ENCODE data around the gene TBC1D7. TPM values are rescaled to one million over a fixed set of nuclear protein-coding genes. Genes with fewer than 3 reads are reported as not detected.

The TBC1D7 gene
- polyA plus RNA-seq, 4 donors, result 10.7 to 23.5 (median 12.8) TPM

- DNase-seq (no peak), FAIRE-seq (no peak)
- Histone ChIP-seq H3K27ac (ENCODE audit: low read depth in 1 of 3, low read length in 2 of 3) (no peak overlapping the region), H3K27me3 (ENCODE audit: control insufficient read depth in 3 of 3, insufficient read depth in 3 of 3, low read length in 3 of 3) (peaks cover 0 to 5% (median 0%) of the 10 kb centered on the region in 3 donors), H3K4me3 (ENCODE audit: low read depth in 1 of 3, low read length in 3 of 3) (no peak overlapping the region), H3K4me1 (ENCODE audit: control insufficient read depth in 3 of 3, insufficient read depth in 2 of 3, low read depth in 1 of 3, low read length in 2 of 3) (no peaks in the 10 kb centered on the region), H3K9me3 (ENCODE audit: control insufficient read depth in 2 of 2, insufficient read depth in 1 of 2, low read depth in 1 of 2, low read length in 1 of 2) (peaks cover 0 to 10% of the 10 kb centered on the region in 2 donors), H3K36me3 (ENCODE audit: control insufficient read depth in 3 of 3, insufficient read depth in 2 of 3, low read depth in 1 of 3, low read length in 3 of 3) (no peaks in the 10 kb centered on the region)
- 67 to 75% (median 70%) methylated on average over 8 of the region's 8 CpGs for WGBS, 3 donors
Observed at GRCh38 chr6:13339863-13340630, 11.7 kb upstream of the TBC1D7 start.

GRCh38 chr6:13338038-13338437, 9.7 kb upstream of the TBC1D7 start:
- H3K27ac ChIP-seq (ENCODE audit: low read depth in 1 of 3, low read length in 2 of 3), result no peak overlapping the region
- no peaks in the 10 kb centered on the region for H3K36me3 ChIP-seq (ENCODE audit: control insufficient read depth in 3 of 3, insufficient read depth in 2 of 3, low read depth in 1 of 3, low read length in 3 of 3)
- peaks cover 0 to 5% (median 0%) of the 10 kb centered on the region in 3 donors for H3K27me3 ChIP-seq (ENCODE audit: control insufficient read depth in 3 of 3, insufficient read depth in 3 of 3, low read length in 3 of 3)
- FAIRE-seq (no peak), DNase-seq (no peak)
- H3K4me3 ChIP-seq (ENCODE audit: low read depth in 1 of 3, low read length in 3 of 3), result no peak overlapping the region
- H3K4me1 ChIP-seq (ENCODE audit: control insufficient read depth in 3 of 3, insufficient read depth in 2 of 3, low read depth in 1 of 3, low read length in 2 of 3), result no peaks in the 10 kb centered on the region
- peaks cover 0 to 10% of the 10 kb centered on the region in 2 donors for H3K9me3 ChIP-seq (ENCODE audit: control insufficient read depth in 2 of 2, insufficient read depth in 1 of 2, low read depth in 1 of 2, low read length in 1 of 2)
- 88 to 97% (median 96%) methylated on average over 5 of the region's 5 CpGs for WGBS, 3 donors

- Histone ChIP-seq H3K9me3 (ENCODE audit: control insufficient read depth in 2 of 2, insufficient read depth in 1 of 2, low read depth in 1 of 2, low read length in 1 of 2) (peaks cover 0 to 4% of the 10 kb centered on the region in 2 donors), H3K27me3 (ENCODE audit: control insufficient read depth in 3 of 3, insufficient read depth in 3 of 3, low read length in 3 of 3) (peaks cover 0 to 5% (median 0%) of the 10 kb centered on the region in 3 donors), H3K36me3 (ENCODE audit: control insufficient read depth in 3 of 3, insufficient read depth in 2 of 3, low read depth in 1 of 3, low read length in 3 of 3) (no peaks in the 10 kb centered on the region), H3K4me1 (ENCODE audit: control insufficient read depth in 3 of 3, insufficient read depth in 2 of 3, low read depth in 1 of 3, low read length in 2 of 3) (no peaks in the 10 kb centered on the region), H3K4me3 (ENCODE audit: low read depth in 1 of 3, low read length in 3 of 3) (no peak overlapping the region), H3K27ac (ENCODE audit: low read depth in 1 of 3, low read length in 2 of 3) (no peak overlapping the region)
- 29 to 32% (median 32%) methylated on average over 11 of the region's 11 CpGs for WGBS, 3 donors
- FAIRE-seq (no peak), DNase-seq (peak; percentile 69 to 82)
Observed at GRCh38 chr6:13336553-13336952, 8.2 kb upstream of the TBC1D7 start.

GRCh38 chr6:13334953-13335352, 6.6 kb upstream of the TBC1D7 start:
- no peaks in the 10 kb centered on the region for H3K9me3 ChIP-seq (ENCODE audit: control insufficient read depth in 2 of 2, insufficient read depth in 1 of 2, low read depth in 1 of 2, low read length in 1 of 2)
- FAIRE-seq (no peak), DNase-seq (no peak)
- H3K4me1 ChIP-seq (ENCODE audit: control insufficient read depth in 3 of 3, insufficient read depth in 2 of 3, low read depth in 1 of 3, low read length in 2 of 3), result no peaks in the 10 kb centered on the region
- no peak overlapping the region for H3K27ac ChIP-seq (ENCODE audit: low read depth in 1 of 3, low read length in 2 of 3)
- 28 to 45% (median 29%) methylated on average over 3 of the region's 3 CpGs for WGBS, 3 donors
- H3K36me3 ChIP-seq (ENCODE audit: control insufficient read depth in 3 of 3, insufficient read depth in 2 of 3, low read depth in 1 of 3, low read length in 3 of 3), result no peaks in the 10 kb centered on the region
- no peaks in the 10 kb centered on the region for H3K27me3 ChIP-seq (ENCODE audit: control insufficient read depth in 3 of 3, insufficient read depth in 3 of 3, low read length in 3 of 3)
- no peak overlapping the region for H3K4me3 ChIP-seq (ENCODE audit: low read depth in 1 of 3, low read length in 3 of 3)

- Histone ChIP-seq H3K4me1 (ENCODE audit: control insufficient read depth in 3 of 3, insufficient read depth in 2 of 3, low read depth in 1 of 3, low read length in 2 of 3) (peaks cover 0 to 3% (median 2%) of the 10 kb centered on the region in 3 donors), H3K27me3 (ENCODE audit: control insufficient read depth in 3 of 3, insufficient read depth in 3 of 3, low read length in 3 of 3) (no peaks in the 10 kb centered on the region), H3K9me3 (ENCODE audit: control insufficient read depth in 2 of 2, insufficient read depth in 1 of 2, low read depth in 1 of 2, low read length in 1 of 2) (no peaks in the 10 kb centered on the region), H3K27ac (ENCODE audit: low read depth in 1 of 3, low read length in 2 of 3) (no peak overlapping the region), H3K4me3 (ENCODE audit: low read depth in 1 of 3, low read length in 3 of 3) (no peak overlapping the region), H3K36me3 (ENCODE audit: control insufficient read depth in 3 of 3, insufficient read depth in 2 of 3, low read depth in 1 of 3, low read length in 3 of 3) (no peaks in the 10 kb centered on the region)
- WGBS, 3 donors, result 68 to 88% (median 79%) methylated on average over 2 of the region's 2 CpGs
- FAIRE-seq (no peak), DNase-seq (no peak)
Observed at GRCh38 chr6:13332349-13332706, 4.0 kb upstream of the TBC1D7 start.

GRCh38 chr6:13331516-13332348, 3.4 kb upstream of the TBC1D7 start:
- WGBS, 3 donors, result 41 to 57% (median 44%) methylated on average over 13 of the region's 13 CpGs
- no peak overlapping the region for H3K4me3 ChIP-seq (ENCODE audit: low read depth in 1 of 3, low read length in 3 of 3)
- H3K27ac ChIP-seq (ENCODE audit: low read depth in 1 of 3, low read length in 2 of 3), result no peak overlapping the region
- H3K27me3 ChIP-seq (ENCODE audit: control insufficient read depth in 3 of 3, insufficient read depth in 3 of 3, low read length in 3 of 3), result no peaks in the 10 kb centered on the region
- peaks cover 0 to 3% (median 2%) of the 10 kb centered on the region in 3 donors for H3K4me1 ChIP-seq (ENCODE audit: control insufficient read depth in 3 of 3, insufficient read depth in 2 of 3, low read depth in 1 of 3, low read length in 2 of 3)
- DNase-seq (peak; percentile 41 to 42), FAIRE-seq (no peak)
- no peaks in the 10 kb centered on the region for H3K36me3 ChIP-seq (ENCODE audit: control insufficient read depth in 3 of 3, insufficient read depth in 2 of 3, low read depth in 1 of 3, low read length in 3 of 3)
- H3K9me3 ChIP-seq (ENCODE audit: control insufficient read depth in 2 of 2, insufficient read depth in 1 of 2, low read depth in 1 of 2, low read length in 1 of 2), result no peaks in the 10 kb centered on the region

- FAIRE-seq (no peak), DNase-seq (no peak)
- H3K4me1 ChIP-seq (ENCODE audit: control insufficient read depth in 3 of 3, insufficient read depth in 2 of 3, low read depth in 1 of 3, low read length in 2 of 3), result peaks cover 0 to 3% (median 2%) of the 10 kb centered on the region in 3 donors
- peak overlapping the region; percentile 74 to 92 (median 90) for H3K4me3 ChIP-seq (ENCODE audit: low read depth in 1 of 3, low read length in 3 of 3)
- WGBS, 3 donors, result 0 to 2% (median 2%) methylated on average over 2 of the region's 2 CpGs
- no peaks in the 10 kb centered on the region for H3K9me3 ChIP-seq (ENCODE audit: control insufficient read depth in 2 of 2, insufficient read depth in 1 of 2, low read depth in 1 of 2, low read length in 1 of 2)
- peaks cover 0 to 3% (median 2%) of the 10 kb centered on the region in 3 donors for H3K36me3 ChIP-seq (ENCODE audit: control insufficient read depth in 3 of 3, insufficient read depth in 2 of 3, low read depth in 1 of 3, low read length in 3 of 3)
- peak overlapping the region; percentile 72 to 91 (median 86) for H3K27ac ChIP-seq (ENCODE audit: low read depth in 1 of 3, low read length in 2 of 3)
- no peaks in the 10 kb centered on the region for H3K27me3 ChIP-seq (ENCODE audit: control insufficient read depth in 3 of 3, insufficient read depth in 3 of 3, low read length in 3 of 3)
Observed at GRCh38 chr6:13328875-13329183, 492 bp upstream of the TBC1D7 start.

- peaks cover 3 to 6% (median 5%) of the 10 kb centered on the region in 3 donors for H3K36me3 ChIP-seq (ENCODE audit: control insufficient read depth in 3 of 3, insufficient read depth in 2 of 3, low read depth in 1 of 3, low read length in 3 of 3)
- FAIRE-seq (no peak), DNase-seq (no peak)
- H3K4me3 ChIP-seq (ENCODE audit: low read depth in 1 of 3, low read length in 3 of 3), result peak overlapping the region; percentile 74 to 92 (median 90)
- 0 to 1% (median 0%) methylated on average over 10 of the region's 10 CpGs for WGBS, 3 donors
- H3K27me3 ChIP-seq (ENCODE audit: control insufficient read depth in 3 of 3, insufficient read depth in 3 of 3, low read length in 3 of 3), result no peaks in the 10 kb centered on the region
- H3K9me3 ChIP-seq (ENCODE audit: control insufficient read depth in 2 of 2, insufficient read depth in 1 of 2, low read depth in 1 of 2, low read length in 1 of 2), result no peaks in the 10 kb centered on the region
- peaks cover 0 to 3% (median 2%) of the 10 kb centered on the region in 3 donors for H3K4me1 ChIP-seq (ENCODE audit: control insufficient read depth in 3 of 3, insufficient read depth in 2 of 3, low read depth in 1 of 3, low read length in 2 of 3)
- H3K27ac ChIP-seq (ENCODE audit: low read depth in 1 of 3, low read length in 2 of 3), result peak overlapping the region; percentile 91 to 98 (median 96)
Observed at GRCh38 chr6:13327691-13328075, 654 bp downstream of the TBC1D7 start.
